ENCODE measurements around the gene KRT85. TPM values are rescaled to one million over a fixed set of nuclear protein-coding genes. Genes with fewer than 3 reads are reported as not detected.

Gene KRT85
- total RNA-seq, 1 experiment from 2014 or later: not detected

DNA sequence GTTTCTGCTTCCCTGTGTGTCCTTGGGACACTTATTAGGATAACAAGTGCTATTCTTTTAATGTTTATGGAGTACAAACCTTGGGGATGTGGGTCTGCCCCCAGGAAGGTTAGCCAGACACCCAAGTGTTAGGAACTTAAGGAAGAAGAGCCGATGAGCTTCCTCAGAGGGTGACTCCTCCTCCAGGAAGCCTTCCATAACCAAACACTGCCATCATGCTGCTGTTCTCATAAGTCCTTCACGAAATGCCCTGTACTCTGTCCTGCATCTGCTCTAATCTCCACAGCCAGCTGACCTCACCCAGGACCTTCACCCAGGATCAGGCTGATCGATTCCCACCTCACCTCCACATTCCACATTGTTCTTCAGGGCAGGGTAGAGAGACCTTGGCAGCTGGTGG, 1.2 kb upstream of the KRT85 start:
- Histone ChIP-seq H3K4me1 (ENCODE audit: low read length) (no peaks in the 10 kb centered on the region), H3K36me3 (ENCODE audit: insufficient read depth, low read length) (no peaks in the 10 kb centered on the region), H3K27me3 (ENCODE audit: low read length) (no peaks in the 10 kb centered on the region), H3K4me3 (ENCODE audit: low read length) (no peak overlapping the region), H3K27ac (ENCODE audit: low read length) (no peak overlapping the region), H4K20me1 (ENCODE audit: insufficient read depth, low read depth, low read length) (no peaks in the 10 kb centered on the region), H3K4me2 (ENCODE audit: low read depth, low read length, poor library complexity, severe bottlenecking) (no peak overlapping the region), H3K9ac (ENCODE audit: low read length) (no peak overlapping the region), H3K9me2 (replicated peaks; ENCODE audit: insufficient read depth, low read length) (no peaks in the 10 kb centered on the region), H3K9me3 (ENCODE audit: low read length) (no peaks in the 10 kb centered on the region), H2AFZ (ENCODE audit: low read length) (no peak overlapping the region), H3K79me2 (ENCODE audit: low read length) (no peaks in the 10 kb centered on the region)
- no peak for DNase-seq

DNA sequence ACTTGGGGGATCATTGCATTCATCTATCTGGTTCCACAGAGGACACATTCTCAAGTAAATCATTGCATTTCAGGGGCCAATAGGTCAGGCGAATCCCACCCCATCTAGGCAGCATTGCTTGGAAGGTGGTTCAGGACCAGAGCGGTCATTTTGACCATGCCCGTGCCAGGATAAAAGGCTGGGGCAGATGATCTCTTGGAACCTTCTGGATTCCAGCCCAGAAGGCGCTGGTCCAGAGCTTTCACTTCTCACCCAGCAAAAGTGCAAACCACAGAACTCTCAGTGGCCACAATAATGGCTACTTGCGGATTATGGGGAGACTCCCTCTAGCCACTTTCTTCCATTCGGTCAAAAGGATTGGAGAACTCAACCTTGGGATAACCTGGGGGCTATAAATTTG, 595 bp upstream of the KRT85 start:
- Histone ChIP-seq H3K9ac (ENCODE audit: low read length) (no peak overlapping the region), H3K79me2 (ENCODE audit: low read length) (no peaks in the 10 kb centered on the region), H3K27me3 (ENCODE audit: low read length) (no peaks in the 10 kb centered on the region), H3K9me2 (replicated peaks; ENCODE audit: insufficient read depth, low read length) (no peaks in the 10 kb centered on the region), H3K9me3 (ENCODE audit: low read length) (no peaks in the 10 kb centered on the region), H3K27ac (ENCODE audit: low read length) (no peak overlapping the region), H3K4me2 (ENCODE audit: low read depth, low read length, poor library complexity, severe bottlenecking) (no peak overlapping the region), H4K20me1 (ENCODE audit: insufficient read depth, low read depth, low read length) (no peaks in the 10 kb centered on the region), H3K4me1 (ENCODE audit: low read length) (no peaks in the 10 kb centered on the region), H3K36me3 (ENCODE audit: insufficient read depth, low read length) (no peaks in the 10 kb centered on the region), H2AFZ (ENCODE audit: low read length) (no peak overlapping the region), H3K4me3 (ENCODE audit: low read length) (no peak overlapping the region)
- DNase-seq: no peak

DNA sequence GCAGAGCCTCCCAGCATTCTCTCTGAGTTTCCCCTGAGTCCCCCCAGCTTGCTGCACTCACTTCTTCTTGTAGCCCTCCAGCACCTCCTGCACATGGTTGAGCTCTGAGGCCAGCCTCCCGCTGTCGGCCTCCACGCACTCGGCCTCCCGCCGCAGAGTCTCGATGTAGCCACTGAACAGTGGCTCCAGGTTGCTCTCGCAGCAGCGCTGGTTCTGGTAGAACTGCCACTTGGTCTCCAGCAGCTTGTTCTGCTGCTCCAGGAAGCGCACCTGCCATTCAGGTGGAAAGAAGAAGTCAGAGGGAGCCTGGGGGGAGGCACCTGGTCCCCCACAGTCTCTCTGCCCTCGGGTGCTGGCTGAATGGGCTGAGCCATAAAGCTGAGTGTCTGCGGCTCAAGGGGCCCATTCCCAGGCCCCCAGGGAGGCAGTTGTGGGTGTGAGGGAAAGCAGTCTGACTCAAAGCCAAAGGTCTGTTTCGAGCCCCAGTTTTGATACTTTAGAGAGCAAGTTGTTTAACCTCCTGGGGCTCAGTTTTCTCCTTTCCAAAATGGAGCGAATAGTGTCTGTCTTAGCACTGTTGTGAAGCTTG, 2.3 kb downstream of the KRT85 start:
- Histone ChIP-seq H3K4me3 (ENCODE audit: low read length) (no peak overlapping the region), H3K27me3 (ENCODE audit: low read length) (no peaks in the 10 kb centered on the region), H3K9ac (ENCODE audit: low read length) (no peak overlapping the region), H3K9me3 (ENCODE audit: low read length) (no peaks in the 10 kb centered on the region), H4K20me1 (ENCODE audit: insufficient read depth, low read depth, low read length) (no peaks in the 10 kb centered on the region), H3K79me2 (ENCODE audit: low read length) (no peaks in the 10 kb centered on the region), H2AFZ (ENCODE audit: low read length) (no peak overlapping the region), H3K4me2 (ENCODE audit: low read depth, low read length, poor library complexity, severe bottlenecking) (no peak overlapping the region), H3K27ac (ENCODE audit: low read length) (no peak overlapping the region), H3K36me3 (ENCODE audit: insufficient read depth, low read length) (no peaks in the 10 kb centered on the region), H3K9me2 (replicated peaks; ENCODE audit: insufficient read depth, low read length) (no peaks in the 10 kb centered on the region), H3K4me1 (ENCODE audit: low read length) (peaks cover 1% of the 10 kb centered on the region; the same call in 1 of the 2 replicates)
- no peak for DNase-seq

DNA sequence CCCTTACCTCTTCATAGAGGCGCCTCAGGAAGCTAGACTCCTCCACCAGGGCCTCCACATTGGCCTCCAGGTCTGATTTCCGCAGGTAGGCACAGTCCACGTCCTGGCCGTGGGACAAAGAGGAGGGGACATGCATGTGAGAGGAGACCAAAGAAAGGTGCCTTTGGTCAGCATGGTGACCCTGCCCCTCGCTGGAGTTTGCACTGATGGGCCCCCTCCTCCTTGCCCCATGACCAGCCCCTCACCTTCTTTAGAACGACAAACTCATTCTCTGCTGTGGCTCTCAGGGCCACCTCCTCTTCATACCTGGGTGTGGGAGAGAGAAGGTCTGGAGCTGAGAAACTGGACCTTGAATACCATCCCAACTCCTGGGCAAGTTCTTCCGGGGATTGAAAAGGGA, 3.2 kb downstream of the KRT85 start:
- H3K27me3 ChIP-seq (ENCODE audit: low read length): no peaks in the 10 kb centered on the region
- no peaks in the 10 kb centered on the region for H3K9me3 ChIP-seq (ENCODE audit: low read length)

DNA sequence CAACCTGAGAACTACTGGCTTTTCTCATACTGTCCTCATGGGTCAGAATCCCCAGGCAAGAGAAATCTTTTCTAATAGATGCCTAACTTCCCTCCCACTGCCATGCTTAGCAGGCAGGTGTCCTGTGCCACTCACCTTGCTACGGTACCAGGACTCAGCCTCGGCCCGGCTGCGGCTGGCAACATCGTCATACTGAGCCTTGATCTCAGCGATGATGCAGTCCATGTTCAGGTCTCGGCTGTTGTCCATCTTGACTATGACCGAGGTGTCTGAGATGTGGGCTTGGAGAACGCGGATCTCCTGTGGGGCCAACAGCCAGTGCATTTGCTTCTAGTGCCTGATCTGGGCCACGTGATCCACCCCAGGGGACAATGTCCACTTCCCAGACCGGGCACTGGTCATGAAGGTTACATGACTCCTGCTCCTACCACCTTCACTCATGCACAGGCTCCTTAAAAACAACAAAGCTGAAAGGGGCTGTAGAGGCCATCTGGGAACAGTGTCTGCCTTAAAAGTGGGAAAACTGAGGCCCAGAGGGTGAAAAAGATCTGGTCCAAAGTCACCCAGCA, 4.1 kb downstream of the KRT85 start:
- Histone ChIP-seq H3K4me3 (ENCODE audit: low read length) (no peak overlapping the region), H2AFZ (ENCODE audit: low read length) (no peak overlapping the region), H3K27me3 (ENCODE audit: low read length) (no peaks in the 10 kb centered on the region), H3K9me2 (replicated peaks; ENCODE audit: insufficient read depth, low read length) (no peaks in the 10 kb centered on the region), H4K20me1 (ENCODE audit: insufficient read depth, low read depth, low read length) (no peaks in the 10 kb centered on the region), H3K79me2 (ENCODE audit: low read length) (no peaks in the 10 kb centered on the region), H3K9me3 (ENCODE audit: low read length) (no peaks in the 10 kb centered on the region), H3K4me1 (ENCODE audit: low read length) (peaks cover 19% of the 10 kb centered on the region), H3K27ac (ENCODE audit: low read length) (no peak overlapping the region), H3K4me2 (ENCODE audit: low read depth, low read length, poor library complexity, severe bottlenecking) (no peak overlapping the region), H3K9ac (ENCODE audit: low read length) (no peak overlapping the region), H3K36me3 (ENCODE audit: insufficient read depth, low read length) (no peaks in the 10 kb centered on the region)
- no peak for DNase-seq

More for the DNA sequence above, 3.2 kb downstream of the KRT85 start:
- DNase-seq: no peak
- H3K4me2 ChIP-seq (ENCODE audit: low read depth, low read length, poor library complexity, severe bottlenecking): no peak overlapping the region
- H3K9ac ChIP-seq (ENCODE audit: low read length): no peak overlapping the region
- no peak overlapping the region for H3K27ac ChIP-seq (ENCODE audit: low read length)
- no peaks in the 10 kb centered on the region for H4K20me1 ChIP-seq (ENCODE audit: insufficient read depth, low read depth, low read length)
- no peak overlapping the region for H2AFZ ChIP-seq (ENCODE audit: low read length)
- peaks cover 11% of the 10 kb centered on the region for H3K4me1 ChIP-seq (ENCODE audit: low read length)
- no peaks in the 10 kb centered on the region for H3K9me2 ChIP-seq (replicated peaks; ENCODE audit: insufficient read depth, low read length)
- H3K4me3 ChIP-seq (ENCODE audit: low read length): no peak overlapping the region
- no peaks in the 10 kb centered on the region for H3K79me2 ChIP-seq (ENCODE audit: low read length)
- H3K36me3 ChIP-seq (ENCODE audit: insufficient read depth, low read length): no peaks in the 10 kb centered on the region

DNA sequence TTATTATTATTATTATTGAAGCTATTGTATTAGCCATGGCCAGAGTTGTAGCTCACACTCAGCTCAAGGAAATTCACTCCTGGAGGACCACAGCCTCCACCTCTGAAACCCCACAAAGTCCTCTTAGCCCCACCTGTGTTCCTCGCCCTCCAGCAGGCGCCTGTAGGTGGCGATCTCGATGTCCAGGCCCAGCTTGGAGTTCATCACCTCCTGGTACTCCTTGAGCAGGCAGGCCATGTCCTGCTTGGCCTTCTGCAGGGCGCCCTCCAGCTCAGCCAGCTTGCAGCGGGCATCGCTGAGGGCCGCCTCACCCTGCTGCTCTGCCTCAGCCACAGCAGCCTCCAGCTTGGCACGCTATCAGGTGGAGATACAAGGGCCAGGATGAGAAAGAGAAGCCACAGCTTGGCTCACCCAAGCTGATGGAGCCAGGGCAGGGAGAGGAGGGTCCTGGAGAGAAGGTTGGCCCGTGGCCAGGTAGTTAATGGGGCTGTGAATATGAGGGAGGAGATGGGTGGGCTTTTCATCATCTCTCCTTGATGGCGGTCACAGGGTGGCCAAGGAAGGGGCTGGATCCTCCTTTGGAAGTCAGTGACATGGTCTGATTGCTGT, 5.1 kb downstream of the KRT85 start:
- Histone ChIP-seq H3K36me3 (ENCODE audit: insufficient read depth, low read length) (no peaks in the 10 kb centered on the region), H3K4me2 (ENCODE audit: low read depth, low read length, poor library complexity, severe bottlenecking) (no peak overlapping the region), H3K4me1 (ENCODE audit: low read length) (peaks cover 27% of the 10 kb centered on the region), H3K79me2 (ENCODE audit: low read length) (no peaks in the 10 kb centered on the region), H4K20me1 (ENCODE audit: insufficient read depth, low read depth, low read length) (no peaks in the 10 kb centered on the region), H3K4me3 (ENCODE audit: low read length) (no peak overlapping the region), H3K27me3 (ENCODE audit: low read length) (no peaks in the 10 kb centered on the region), H3K9me3 (ENCODE audit: low read length) (no peaks in the 10 kb centered on the region), H3K9me2 (replicated peaks; ENCODE audit: insufficient read depth, low read length) (no peaks in the 10 kb centered on the region), H3K9ac (ENCODE audit: low read length) (no peak overlapping the region), H3K27ac (ENCODE audit: low read length) (no peak overlapping the region), H2AFZ (ENCODE audit: low read length) (no peak overlapping the region)
- DNase-seq: peak; percentile 65

DNA sequence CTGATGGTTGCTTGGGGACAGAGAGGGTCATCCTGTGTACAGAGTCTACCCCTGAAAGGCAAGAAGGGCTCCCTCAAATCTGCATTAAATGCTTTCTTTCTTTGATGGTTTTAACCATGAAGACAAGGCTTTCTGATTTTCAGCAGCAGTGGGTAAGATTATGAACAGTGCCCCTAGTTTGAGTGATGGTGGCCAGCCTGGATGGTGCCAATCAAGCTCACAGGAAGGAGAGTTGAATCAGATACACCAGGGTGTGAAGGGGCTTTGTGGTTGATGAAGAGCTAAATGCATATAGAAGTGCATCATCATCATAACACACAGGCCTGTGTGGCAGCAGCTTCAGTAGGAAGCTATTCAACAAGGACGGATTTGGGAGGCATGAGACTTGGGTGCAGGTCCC, 5.7 kb downstream of the KRT85 start:
- Histone ChIP-seq H3K36me3 (ENCODE audit: insufficient read depth, low read length) (no peaks in the 10 kb centered on the region), H3K79me2 (ENCODE audit: low read length) (no peaks in the 10 kb centered on the region), H3K9me2 (replicated peaks; ENCODE audit: insufficient read depth, low read length) (no peaks in the 10 kb centered on the region), H3K27ac (ENCODE audit: low read length) (no peak overlapping the region), H3K27me3 (ENCODE audit: low read length) (no peaks in the 10 kb centered on the region), H3K4me3 (ENCODE audit: low read length) (no peak overlapping the region), H3K4me2 (ENCODE audit: low read depth, low read length, poor library complexity, severe bottlenecking) (no peak overlapping the region), H2AFZ (ENCODE audit: low read length) (no peak overlapping the region), H3K9ac (ENCODE audit: low read length) (no peak overlapping the region), H3K9me3 (ENCODE audit: low read length) (no peaks in the 10 kb centered on the region), H3K4me1 (ENCODE audit: low read length) (peaks cover 27% of the 10 kb centered on the region), H4K20me1 (ENCODE audit: insufficient read depth, low read depth, low read length) (no peaks in the 10 kb centered on the region)
- DNase-seq: no peak

DNA sequence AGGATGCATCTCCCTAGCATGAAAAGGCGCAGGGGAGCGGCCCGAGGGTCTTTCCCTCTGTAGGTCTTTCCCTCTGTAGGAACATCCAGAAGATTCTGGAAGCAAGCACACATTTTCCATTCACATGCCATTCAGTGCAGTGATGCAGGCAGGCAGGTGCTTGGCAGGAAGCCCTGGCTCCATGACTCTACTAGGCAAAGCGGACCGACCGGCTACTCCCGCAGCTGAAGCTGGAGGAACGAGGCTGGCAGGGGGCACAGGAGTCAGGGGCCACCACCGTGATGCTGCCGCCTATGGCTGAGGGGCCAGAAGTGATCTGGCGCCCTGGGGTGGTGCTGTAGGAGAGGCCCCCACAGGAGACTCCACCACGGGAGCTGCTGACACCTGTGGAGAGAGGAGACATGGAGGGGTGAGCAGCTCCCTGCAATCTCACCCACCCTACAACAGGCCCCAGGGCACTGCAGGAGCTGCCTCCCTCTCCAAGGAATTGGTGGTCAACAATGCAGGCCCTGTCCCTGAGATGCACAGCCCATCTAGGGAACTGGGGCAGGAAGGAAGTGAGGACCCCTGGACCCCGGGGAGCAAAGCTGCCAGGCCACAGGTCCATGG, 6.5 kb downstream of the KRT85 start:
- no peaks in the 10 kb centered on the region for H3K9me3 ChIP-seq (ENCODE audit: low read length)
- no peak overlapping the region for H3K9ac ChIP-seq (ENCODE audit: low read length)
- H2AFZ ChIP-seq (ENCODE audit: low read length): no peak overlapping the region
- H3K4me1 ChIP-seq (ENCODE audit: low read length): peaks cover 27% of the 10 kb centered on the region
- H3K9me2 ChIP-seq (replicated peaks; ENCODE audit: insufficient read depth, low read length): no peaks in the 10 kb centered on the region
- no peak overlapping the region for H3K4me3 ChIP-seq (ENCODE audit: low read length)
- DNase-seq: no peak
- no peak overlapping the region for H3K27ac ChIP-seq (ENCODE audit: low read length)
- no peak overlapping the region for H3K4me2 ChIP-seq (ENCODE audit: low read depth, low read length, poor library complexity, severe bottlenecking)
- no peaks in the 10 kb centered on the region for H3K36me3 ChIP-seq (ENCODE audit: insufficient read depth, low read length)
- H3K79me2 ChIP-seq (ENCODE audit: low read length): no peaks in the 10 kb centered on the region
- H3K27me3 ChIP-seq (ENCODE audit: low read length): no peaks in the 10 kb centered on the region
- H4K20me1 ChIP-seq (ENCODE audit: insufficient read depth, low read depth, low read length): no peaks in the 10 kb centered on the region

Measured in Karpas-422 (cell line).